ENCODE data around the gene GALNT10.

GRCh38 chr5:154166901-154167791 lies 23.4 kb upstream of the GALNT10 start:
- TF ChIP-seq CTCF (IDR thresholded peaks at IDR 0.05; ENCODE audit: low read depth, low read length, poor library complexity, severe bottlenecking) (no peak), EZH2phosphoT487 (IDR thresholded peaks at IDR 0.05; ENCODE audit: borderline replicate concordance, low read length) (no peak)
